Activated CD4-positive, CD25-positive, alpha-beta regulatory T cell treated with anti-CD3 and anti-CD28 coated beads, Interleukin-2, amount 50 U/mL, for 24 hours (primary cell): Measurements from ENCODE around the gene NFATC2.

Source experiments
- ATAC-seq, 2 donors: fragments of 150-1000 bp; cut with Tn5 transposase; one replicate each; pipeline ENCODE4 v1.10.0; 2021; ENCODE audit warnings: mild to moderate bottlenecking in 1 of 2, moderate library complexity in 1 of 2

Gene NFATC2

GRCh38 chr20:51449498-51450220 is 92.9 kb downstream of the NFATC2 start:
- no peak for ATAC-seq

- ATAC-seq, result no peak
Observed at GRCh38 chr20:51447765-51448148, 94.8 kb downstream of the NFATC2 start.

GRCh38 chr20:51447097-51447764 is 95.3 kb downstream of the NFATC2 start:
- no peak for ATAC-seq

GRCh38 chr20:51446656-51447055 is 95.9 kb downstream of the NFATC2 start:
- ATAC-seq, result no peak

GRCh38 chr20:51446230-51446629 is 96.3 kb downstream of the NFATC2 start:
- ATAC-seq, result no peak

GRCh38 chr20:51445591-51445990 is 96.9 kb downstream of the NFATC2 start:
- ATAC-seq, result no peak

- ATAC-seq, result no peak
Observed at GRCh38 chr20:51444922-51445438, 97.5 kb downstream of the NFATC2 start.

GRCh38 chr20:51444467-51444866 is 98.1 kb downstream of the NFATC2 start:
- no peak for ATAC-seq

- no peak for ATAC-seq
Observed at GRCh38 chr20:51442602-51443001, 99.9 kb downstream of the NFATC2 start.

- no peak for ATAC-seq
Observed at GRCh38 chr20:51440589-51440988, 101.9 kb downstream of the NFATC2 start.

GRCh38 chr20:51439160-51439689 is 103.3 kb downstream of the NFATC2 start:
- no peak for ATAC-seq

GRCh38 chr20:51438136-51438535 is 104.4 kb downstream of the NFATC2 start:
- no peak for ATAC-seq

- no peak for ATAC-seq
Observed at GRCh38 chr20:51437182-51437924, 105.2 kb downstream of the NFATC2 start.

GRCh38 chr20:51434580-51435247 is 107.8 kb downstream of the NFATC2 start:
- ATAC-seq, result no peak

- ATAC-seq, result no peak
Observed at GRCh38 chr20:51434026-51434425, 108.5 kb downstream of the NFATC2 start.

GRCh38 chr20:51432875-51433274 is 109.6 kb downstream of the NFATC2 start:
- no peak for ATAC-seq

- ATAC-seq, result no peak
Observed at GRCh38 chr20:51432251-51432784, 110.2 kb downstream of the NFATC2 start.

GRCh38 chr20:51431321-51431720 is 111.2 kb downstream of the NFATC2 start:
- ATAC-seq, result no peak

- no peak for ATAC-seq
Observed at GRCh38 chr20:51430198-51430950, 112.1 kb downstream of the NFATC2 start.

- no peak for ATAC-seq
Observed at GRCh38 chr20:51429696-51430095, 112.8 kb downstream of the NFATC2 start.

- ATAC-seq, result no peak
Observed at GRCh38 chr20:51429144-51429482, 113.4 kb downstream of the NFATC2 start.
